PC-9 (cell line): ENCODE data around the gene CDIP1. TPM values are rescaled to one million over a fixed set of nuclear protein-coding genes. Genes with fewer than 3 reads are reported as not detected.

Experiments used
- BruUV-seq: library from RNA; stranded (reverse); fragments of 400-500 nt; replicated peaks from 2 replicates; lab custom pipeline; 2021; lab: Mats Ljungman, UMichigan
- CTCF ChIA-PET: fragments of 300-600 bp; sonication (Branson Sonifier 250); formaldehyde crosslinking; loops from one replicate; lab custom pipeline; 2022; ENCODE audit warnings: antibody characterized with exemption; lab: Charles Lee
- POLR2A ChIA-PET: fragments of 300-600 bp; sonication (Branson Sonifier 250); formaldehyde crosslinking; loops from one replicate; lab custom pipeline; 2022; ENCODE audit warnings: antibody characterized with exemption; ENCODE audit not compliant: unreplicated experiment; lab: Charles Lee
- DNase-seq, 2 experiments: peaks; one replicate each; pipeline versions ENCODE4 v3.0.0 to v3.0.0-alpha.2; 2015 to 2022; ENCODE audit warnings: mixed read lengths in 1 of 2
- H2AFZ ChIP-seq: fragments of 200-600 bp; sonication (generic); 2 replicates; pipeline ENCODE4 v1.8.1; 2017; ENCODE audit warnings: antibody characterized with exemption
- H3F3A ChIP-seq: fragments of 200-600 bp; sonication (generic); 2 replicates; pipeline ENCODE4 v1.8.1; 2017; ENCODE audit warnings: antibody characterized with exemption, mild to moderate bottlenecking, low read depth; ENCODE audit not compliant: insufficient read depth
- H3K27ac ChIP-seq: fragments of 200-600 bp; sonication (generic); 2 replicates; pipeline ENCODE4 v1.6.1; 2016; ENCODE audit warnings: mixed run types
- H3K27me3 ChIP-seq: fragments of 200-600 bp; sonication (generic); 2 replicates; pipeline ENCODE4 v1.6.1; 2016; ENCODE audit warnings: low read depth, mixed run types; ENCODE audit not compliant: insufficient read depth
- H3K36me3 ChIP-seq: fragments of 200-600 bp; sonication (generic); 2 replicates; pipeline ENCODE4 v1.6.1; 2016; ENCODE audit warnings: low read depth, mixed run types
- H3K4me1 ChIP-seq: fragments of 200-600 bp; sonication (generic); replicated peaks from 2 replicates; pipeline ENCODE4 v1.6.1; 2016; ENCODE audit warnings: mixed run types; ENCODE audit not compliant: insufficient read depth
- H3K4me2 ChIP-seq: fragments of 200-600 bp; sonication (generic); 2 replicates; pipeline ENCODE4 v1.6.1; 2017; ENCODE audit warnings: mixed run types
- H3K4me3 ChIP-seq: fragments of 200-600 bp; sonication (generic); 2 replicates; pipeline ENCODE4 v1.6.1; 2016; ENCODE audit warnings: mixed run types
- H3K79me2 ChIP-seq: fragments of 200-600 bp; sonication (generic); 2 replicates; pipeline ENCODE4 v1.6.1; 2017; ENCODE audit warnings: low read depth, mixed run types
- H3K9me2 ChIP-seq: fragments of 200-600 bp; sonication (generic); 2 replicates; pipeline ENCODE4 v1.8.1; 2017; ENCODE audit warnings: mild to moderate bottlenecking; ENCODE audit not compliant: insufficient read depth
- H3K9me3 ChIP-seq: fragments of 200-600 bp; sonication (generic); 2 replicates; pipeline ENCODE4 v1.8.1; 2016; ENCODE audit warnings: low read depth; ENCODE audit not compliant: insufficient read depth
- H4K20me1 ChIP-seq: fragments of 200-600 bp; sonication (generic); 2 replicates; pipeline ENCODE4 v1.8.1; 2017; ENCODE audit not compliant: insufficient read depth
- EZH2 ChIP-seq: fragments of 200-600 bp; sonication (generic); IDR thresholded peaks from 2 replicates; pipeline ENCODE4 v1.8.0; 2017; ENCODE audit warnings: antibody characterized with exemption, low read depth
- intact Hi-C: fragments of 100-400 bp; cut with micrococcal nuclease; formaldehyde crosslinking; loops from one replicate; pipeline ENCODE4 v1.10.0; 2022; ENCODE audit not compliant: unreplicated experiment
- total RNA-seq: library from RNA; stranded (reverse); gene quantifications from 2 replicates; pipeline ENCODE4 v1.2.3, GENCODE V29; 2021
- TF ChIP-seq, protein P1 (sequence below): fragments of 200-600 bp; sonication (generic); conservative IDR thresholded peaks from 2 replicates; pipeline ENCODE4 v1.6.1; 2017; ENCODE audit warnings: mixed run types, antibody characterized with exemption, mild to moderate bottlenecking, moderate library complexity

CDIP1 gene
- total RNA-seq, 1 experiment from 2014 or later, result 10.7 TPM

GRCh38 chr16:4475880-4476788 lies 62.4 kb downstream of the CDIP1 start, which contains the start of gene HMOX2:
Gene HMOX2 (plus strand): TSS chr16:4476398. CDS start chr16:4505525, 29,127 bp downstream.
- POLR2A ChIA-PET, result interaction anchor here (0.5 to 0.8 kb wide), 6 partner anchors 13 to 1289 kb away, joined by 3 to 31 read pairs (median 8); no protein-coding TSS in a partner anchor
- intact Hi-C loops, result loop anchor here (1.0 kb wide), 1 partner anchor 24 kb away; no protein-coding TSS in a partner anchor

DNA sequence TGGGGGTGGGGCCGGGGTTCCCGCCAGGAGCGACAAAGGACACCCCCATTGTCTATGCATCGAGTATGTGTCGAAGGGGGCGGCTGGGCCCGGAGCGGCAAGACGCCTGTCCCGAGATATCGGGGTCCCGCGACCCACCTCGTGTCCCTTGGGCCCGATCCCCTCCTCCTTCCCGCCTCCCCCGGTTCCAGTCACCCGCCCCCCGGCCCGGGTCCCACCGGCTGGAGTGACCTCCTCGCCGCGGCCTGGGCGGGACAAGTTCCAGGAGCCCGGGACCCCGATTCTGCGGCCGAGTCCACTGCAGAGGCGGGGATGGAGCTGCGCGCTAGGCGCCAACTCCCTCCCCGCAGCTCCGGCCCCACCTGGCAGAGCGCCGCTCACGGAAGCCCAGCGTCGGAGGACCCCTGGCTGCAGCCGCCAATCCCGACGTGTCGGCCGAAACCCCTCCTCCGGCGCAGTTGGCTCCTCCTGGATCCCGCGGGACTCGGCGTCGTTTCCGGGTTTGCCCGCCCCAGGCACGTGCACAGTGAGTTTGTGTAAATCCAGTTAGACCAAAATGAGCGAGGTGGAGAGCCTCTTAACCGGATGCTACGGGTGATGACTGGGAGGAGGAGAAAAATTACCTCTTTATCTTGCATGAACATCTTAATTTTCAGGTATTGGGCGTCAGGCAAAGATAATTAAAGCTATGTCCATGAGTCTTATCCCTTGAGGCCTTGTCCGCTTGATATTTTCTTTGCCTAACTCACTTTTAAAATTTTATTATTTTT lies 64.2 kb downstream of the CDIP1 start, which contains the start of gene NMRAL1:
TSS of gene NMRAL1 (minus strand) at position 434 of the 770 bp plus-strand sequence. CDS start 493 bp downstream, outside the sequence.
- TF ChIP-seq EZH2, result no peak
- TF ChIP-seq, protein P1, sequence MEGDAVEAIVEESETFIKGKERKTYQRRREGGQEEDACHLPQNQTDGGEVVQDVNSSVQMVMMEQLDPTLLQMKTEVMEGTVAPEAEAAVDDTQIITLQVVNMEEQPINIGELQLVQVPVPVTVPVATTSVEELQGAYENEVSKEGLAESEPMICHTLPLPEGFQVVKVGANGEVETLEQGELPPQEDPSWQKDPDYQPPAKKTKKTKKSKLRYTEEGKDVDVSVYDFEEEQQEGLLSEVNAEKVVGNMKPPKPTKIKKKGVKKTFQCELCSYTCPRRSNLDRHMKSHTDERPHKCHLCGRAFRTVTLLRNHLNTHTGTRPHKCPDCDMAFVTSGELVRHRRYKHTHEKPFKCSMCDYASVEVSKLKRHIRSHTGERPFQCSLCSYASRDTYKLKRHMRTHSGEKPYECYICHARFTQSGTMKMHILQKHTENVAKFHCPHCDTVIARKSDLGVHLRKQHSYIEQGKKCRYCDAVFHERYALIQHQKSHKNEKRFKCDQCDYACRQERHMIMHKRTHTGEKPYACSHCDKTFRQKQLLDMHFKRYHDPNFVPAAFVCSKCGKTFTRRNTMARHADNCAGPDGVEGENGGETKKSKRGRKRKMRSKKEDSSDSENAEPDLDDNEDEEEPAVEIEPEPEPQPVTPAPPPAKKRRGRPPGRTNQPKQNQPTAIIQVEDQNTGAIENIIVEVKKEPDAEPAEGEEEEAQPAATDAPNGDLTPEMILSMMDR, result no peak
- DNase-seq, result peak; percentile 92 to 97
- no peaks in the 10 kb centered on the region for H3K27me3 ChIP-seq
- no peaks in the 10 kb centered on the region; the same call in 1 of the 2 replicates for H4K20me1 ChIP-seq
- peaks cover 27% of the 10 kb centered on the region for H3K4me1 ChIP-seq
- no peaks in the 10 kb centered on the region for H3K9me2 ChIP-seq
- peak within 1 kb of the TSS; percentile 83 for H2AFZ ChIP-seq
- no TSS peak for BruUV-seq
- H3F3A ChIP-seq, result peaks cover 45% of the 10 kb centered on the region; the same call in 1 of the 2 replicates
- H3K79me2 ChIP-seq, result peaks cover 65% of the 10 kb centered on the region
- ChIA-PET CTCF (no interaction called here), POLR2A (interaction anchor here (0.6 kb wide), 1 partner anchor 139 kb away, joined by 5 read pairs; no protein-coding TSS in a partner anchor)
- peak within 1 kb of the TSS; percentile 96 for H3K4me3 ChIP-seq
- no peaks in the 10 kb centered on the region for H3K36me3 ChIP-seq
- H3K27ac ChIP-seq, result peak within 1 kb of the TSS; percentile 71
- intact Hi-C loops, result no loop called here
- H3K9me3 ChIP-seq, result no peaks in the 10 kb centered on the region
- H3K4me2 ChIP-seq, result peak within 1 kb of the TSS; percentile 91

More at GRCh38 chr16:4475880-4476788, 62.4 kb downstream of the CDIP1 start, which contains the start of gene HMOX2:
- Histone ChIP-seq H3K36me3 (no peaks in the 10 kb centered on the region), H3K9me3 (no peaks in the 10 kb centered on the region), H3K4me3 (peak within 1 kb of the TSS; percentile 96), H3K27ac (peak within 1 kb of the TSS; percentile 71), H4K20me1 (no peaks in the 10 kb centered on the region; the same call in 1 of the 2 replicates), H3K79me2 (peaks cover 76% of the 10 kb centered on the region), H3K4me1 (peaks cover 27% of the 10 kb centered on the region), H3K27me3 (no peaks in the 10 kb centered on the region), H3K9me2 (no peaks in the 10 kb centered on the region), H2AFZ (peak within 1 kb of the TSS; percentile 88), H3F3A (peaks cover 45% of the 10 kb centered on the region; the same call in 1 of the 2 replicates), H3K4me2 (peak within 1 kb of the TSS; percentile 91)
- CTCF ChIA-PET, result interaction anchor here (0.7 to 1.8 kb wide), 3 partner anchors 24 to 110 kb away, joined by 3 to 6 read pairs (median 4); no protein-coding TSS in a partner anchor
- peak; percentile 86 to 99 for DNase-seq
- TF ChIP-seq, protein P1, result no peak; the same call in 1 of the 2 replicates
- no peak for TF ChIP-seq EZH2
- no TSS peak for BruUV-seq
